GM08714 (cell line): Measurements from ENCODE around the gene SLIT3.
"Not testable (repeated sequence)": the region's sequence is repeated elsewhere in the genome, so short reads cannot be mapped to it uniquely, and the experiment has no call there.

Source experiments
- H3K4me3 ChIP-seq: fragments of 200-500 bp; sonication (Bioruptor generic); 2 replicates; pipeline ENCODE4 v1.5.1; 2014; ENCODE audit warnings: mild to moderate bottlenecking, low read length, inconsistent platforms
- ZNF274 ChIP-seq: IDR thresholded peaks from 2 replicates; pipeline ENCODE4 v1.6.1; 2012; ENCODE audit warnings: mild to moderate bottlenecking, low read depth, low read length

Gene SLIT3

DNA sequence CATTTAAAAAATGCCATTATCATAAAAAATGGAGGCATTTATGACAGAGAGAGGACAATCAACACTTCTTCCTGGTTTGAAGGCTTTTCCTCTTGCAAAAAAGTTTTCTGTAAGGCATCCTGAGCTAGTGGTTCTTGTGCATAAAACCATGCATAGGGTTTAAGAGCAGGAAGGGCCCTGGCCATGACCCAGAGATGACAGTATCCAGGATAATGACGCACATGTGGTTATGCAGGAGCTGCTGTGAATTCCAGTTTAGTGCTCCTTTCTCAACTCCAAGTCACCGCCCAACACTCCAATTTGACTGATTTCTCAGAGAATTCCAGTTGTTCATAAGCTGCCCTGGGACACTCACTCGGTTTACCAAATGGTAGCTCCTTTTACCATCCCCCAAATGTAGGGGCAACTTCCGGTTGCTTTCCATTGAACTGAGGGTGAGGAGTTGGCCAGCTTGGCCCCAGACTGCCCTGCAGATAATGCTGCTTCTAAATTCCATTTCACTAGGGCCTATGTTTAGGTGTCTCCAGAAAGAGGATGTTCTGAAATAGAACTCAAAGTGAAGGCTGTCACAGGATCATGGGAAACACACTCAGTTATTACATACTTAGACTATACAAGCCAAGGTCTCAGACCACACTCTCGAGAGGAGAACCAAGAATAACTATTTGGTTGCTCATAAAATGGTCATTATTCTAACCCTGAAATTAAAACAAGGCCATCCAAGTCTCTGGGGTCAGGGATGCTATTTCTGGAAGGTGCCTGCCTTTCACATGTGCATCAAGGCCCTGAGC lies 179.1 kb downstream of the SLIT3 start:
- no peak overlapping the region for H3K4me3 ChIP-seq
- no peak for TF ChIP-seq ZNF274

DNA sequence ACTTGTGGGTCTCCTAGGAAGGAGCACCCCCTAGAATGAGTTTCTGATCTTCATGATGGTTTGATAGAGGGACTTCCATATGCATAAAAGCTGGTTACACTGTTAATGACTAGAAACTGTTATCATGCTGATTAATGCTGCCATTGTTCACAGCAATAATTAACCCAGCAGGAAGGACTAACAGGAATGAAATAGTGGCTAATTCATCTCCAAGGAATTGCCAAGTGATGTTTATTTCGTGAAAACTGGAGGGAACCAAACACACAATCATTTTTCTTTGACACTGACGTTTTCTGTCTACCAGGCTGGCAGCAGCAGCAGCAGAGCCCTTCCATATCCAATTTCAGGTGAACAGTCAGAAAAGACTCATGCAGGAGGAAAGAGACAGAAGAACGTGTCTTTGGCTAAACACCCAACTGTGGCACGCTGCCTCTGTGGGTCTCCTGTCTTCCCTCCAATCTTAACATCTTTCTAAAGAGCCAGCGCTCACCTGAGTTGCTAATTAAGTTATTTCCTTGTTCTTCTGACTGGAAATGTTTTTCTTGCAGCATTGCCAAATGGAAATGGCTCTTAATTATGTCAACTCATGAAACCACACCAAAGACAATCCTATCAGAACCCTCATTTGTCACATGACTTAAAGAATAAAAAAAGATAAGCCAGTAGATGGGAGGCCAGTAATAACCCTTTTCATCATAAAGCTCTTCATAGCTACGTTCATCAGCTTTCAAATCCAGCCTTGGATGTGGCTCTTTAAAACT lies 181.5 kb downstream of the SLIT3 start:
- no peak for TF ChIP-seq ZNF274
- H3K4me3 ChIP-seq: no peak overlapping the region

GRCh38 chr5:169116961-169117461 lies 183.9 kb downstream of the SLIT3 start:
- no peak overlapping the region for H3K4me3 ChIP-seq
- no peak for TF ChIP-seq ZNF274

GRCh38 chr5:169115461-169116124 lies 185.3 kb downstream of the SLIT3 start:
- no peak for TF ChIP-seq ZNF274
- H3K4me3 ChIP-seq: no peak overlapping the region

GRCh38 chr5:169114466-169115065 lies 186.4 kb downstream of the SLIT3 start:
- TF ChIP-seq ZNF274: no peak
- H3K4me3 ChIP-seq: no peak overlapping the region

DNA sequence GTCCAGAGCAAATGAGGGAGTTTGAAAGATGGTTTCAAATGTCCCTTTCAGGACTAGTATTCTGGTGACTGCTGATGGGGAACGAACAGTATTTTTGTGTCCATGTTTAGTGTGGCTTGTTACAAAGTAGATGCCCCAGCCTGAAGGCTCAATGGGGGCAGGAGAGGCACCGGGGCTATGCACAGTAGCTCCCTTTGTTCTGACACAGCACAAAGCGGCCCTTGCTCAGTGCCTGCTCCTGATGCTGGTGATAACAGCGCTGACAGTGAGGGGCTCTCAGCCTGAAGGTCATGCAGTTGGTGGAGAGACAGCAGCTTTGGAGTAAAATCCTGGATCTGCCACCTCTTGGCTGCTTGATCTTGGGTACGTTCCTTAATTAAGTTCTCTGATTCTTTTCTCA lies 188.9 kb downstream of the SLIT3 start:
- no peak overlapping the region for H3K4me3 ChIP-seq
- no peak for TF ChIP-seq ZNF274

- TF ChIP-seq ZNF274: no peak
- no peak overlapping the region for H3K4me3 ChIP-seq
These were observed 193.8 kb downstream of the SLIT3 start for GRCh38 chr5:169106911-169107706.

DNA sequence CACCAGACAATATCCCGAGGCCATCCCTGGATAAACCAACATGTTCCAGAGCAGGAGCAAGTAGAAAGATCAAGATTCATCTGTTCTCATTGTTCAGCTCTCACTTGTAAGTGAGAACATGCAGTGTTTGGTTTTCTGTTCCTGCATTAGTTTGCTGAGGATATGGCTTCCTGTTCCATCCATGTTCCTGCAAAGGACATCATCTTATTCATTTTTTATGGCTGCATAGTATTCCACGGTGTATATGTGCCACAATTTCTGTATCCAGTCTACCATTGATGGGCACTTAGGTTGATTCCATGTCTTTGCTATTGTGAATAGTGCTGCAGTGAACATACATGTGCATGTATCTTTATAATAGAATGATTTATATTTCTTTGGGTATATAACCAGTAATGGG lies 195.4 kb downstream of the SLIT3 start:
- not testable (repeated sequence) for H3K4me3 ChIP-seq

- TF ChIP-seq ZNF274: no peak
- H3K4me3 ChIP-seq: no peak overlapping the region
These were observed 195.9 kb downstream of the SLIT3 start for GRCh38 chr5:169104937-169105494.

- TF ChIP-seq ZNF274: no peak
- no peak overlapping the region for H3K4me3 ChIP-seq
These were observed 197.3 kb downstream of the SLIT3 start for GRCh38 chr5:169103586-169104181.

GRCh38 chr5:169101966-169102365 lies 199.0 kb downstream of the SLIT3 start:
- H3K4me3 ChIP-seq: no peak overlapping the region
- TF ChIP-seq ZNF274: no peak

- no peak for TF ChIP-seq ZNF274
- H3K4me3 ChIP-seq: no peak overlapping the region
These were observed 200.2 kb downstream of the SLIT3 start for GRCh38 chr5:169100735-169101075.
